Activated gamma-delta T cell treated with anti-CD3 and anti-CD28 coated beads, Interleukin-2, amount 50 U/mL, for 16 hours (primary cell): ENCODE data around the gene BTNL2.
A peak's percentile ranks its signal among the peaks of the same experiment; 100 is the strongest.

ENCODE experiments used
- DNase-seq: peaks from one replicate; pipeline ENCODE4 v3.0.0-alpha.2; 2020; ENCODE audit warnings: low read depth

Gene BTNL2

DNA sequence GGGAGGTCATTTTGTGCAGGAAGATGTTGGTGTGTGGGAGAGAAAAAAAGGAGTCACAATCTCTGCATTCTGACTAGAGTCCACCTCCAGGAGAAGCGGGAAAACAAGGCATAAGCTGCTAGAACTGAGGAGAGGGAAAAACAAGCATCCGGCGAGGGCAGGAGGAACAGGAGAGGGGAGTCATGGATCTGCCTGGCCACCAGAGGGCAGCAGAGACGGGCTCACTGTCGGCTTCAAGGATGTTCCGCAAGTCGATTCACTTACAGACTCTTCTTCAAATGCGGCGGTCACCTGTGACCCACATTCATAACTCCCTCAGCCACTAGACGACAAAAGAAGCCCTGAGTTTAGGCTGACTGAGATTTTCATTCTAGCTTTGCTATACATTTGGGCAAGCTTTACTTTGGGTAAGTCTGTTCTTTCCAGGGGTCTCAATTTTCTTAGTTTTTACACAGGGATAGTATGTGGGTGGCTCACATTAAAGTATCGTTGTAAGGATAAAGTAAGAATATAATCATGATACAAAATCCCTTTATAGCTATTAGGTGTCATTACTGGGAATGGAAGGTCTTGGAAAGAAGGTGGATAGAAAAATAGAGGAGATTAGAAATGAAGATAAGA, 6.6 kb upstream of the BTNL2 start:
- peak; percentile 79 for DNase-seq

DNA sequence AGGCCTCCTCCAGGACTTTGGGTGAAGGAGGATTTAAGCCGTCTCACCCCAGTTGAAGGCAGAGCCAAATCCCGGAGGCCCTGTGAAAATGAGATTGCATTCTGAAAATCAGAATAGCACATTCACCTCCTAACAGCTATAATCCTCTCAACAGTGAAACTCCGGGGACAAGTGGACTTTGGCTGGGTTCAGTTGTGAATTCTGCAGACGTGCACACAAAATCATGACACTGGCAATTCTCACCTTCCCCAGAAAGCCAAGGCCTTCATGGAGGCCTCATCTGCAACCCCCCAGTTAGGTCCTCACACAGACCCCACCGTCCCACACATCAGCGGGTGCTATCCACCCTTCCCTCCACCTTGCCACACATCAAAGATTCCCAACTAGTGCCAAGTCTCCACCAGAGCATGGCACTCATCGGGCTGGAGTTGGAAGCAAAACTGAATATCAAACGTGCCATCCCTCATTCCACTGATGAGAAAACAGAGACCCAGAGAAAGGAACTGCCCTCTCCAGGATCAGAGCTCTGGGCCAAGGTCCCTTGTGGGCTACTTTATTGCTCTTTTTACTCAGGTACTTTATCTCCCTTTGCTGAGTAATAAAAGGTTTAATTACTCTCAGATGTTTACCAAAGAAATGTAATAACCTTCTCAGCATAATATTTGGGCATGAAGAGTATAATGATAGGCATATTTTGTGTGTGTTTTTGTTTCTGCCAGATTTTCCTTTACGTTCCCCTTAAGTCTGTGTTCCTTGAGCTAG, 4.8 kb upstream of the BTNL2 start:
- no peak for DNase-seq

DNA sequence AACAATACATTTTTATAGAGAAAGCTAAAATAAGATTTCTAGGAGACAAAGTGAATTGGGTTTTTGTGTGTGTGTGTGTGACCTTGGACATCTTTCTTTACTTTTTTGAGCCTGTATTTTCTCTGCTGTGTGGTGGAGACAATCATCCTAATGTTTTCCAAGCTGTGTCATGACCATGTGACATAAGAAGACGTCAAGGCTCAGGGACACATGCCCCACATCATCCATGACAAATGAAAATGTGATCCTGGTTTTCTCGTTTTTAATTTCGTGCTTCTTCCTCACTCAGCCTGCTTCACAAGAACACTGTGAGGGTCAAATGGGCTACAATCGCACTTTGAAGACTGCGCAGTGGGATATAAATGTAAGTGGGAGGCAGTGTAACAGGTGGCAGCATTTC, 3.9 kb upstream of the BTNL2 start:
- no peak for DNase-seq

DNA sequence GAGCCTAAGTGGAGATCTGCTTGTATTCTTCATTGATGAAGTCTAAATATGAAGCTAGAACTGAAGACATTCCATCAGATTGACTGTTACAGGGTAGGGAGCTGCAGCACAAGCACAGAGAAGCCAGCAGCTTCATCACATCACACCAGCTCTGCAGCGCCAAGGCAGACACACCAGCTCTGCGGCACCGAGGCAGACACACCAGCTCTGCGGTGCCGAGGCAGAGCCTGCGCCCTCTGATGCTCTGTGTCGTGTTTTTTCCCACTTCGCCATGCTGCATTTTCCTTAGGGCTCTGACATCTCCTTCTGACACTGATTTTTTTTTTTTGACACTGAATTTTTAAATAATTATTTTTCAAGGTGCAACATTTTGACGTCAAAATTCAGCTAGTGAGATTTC, 784 bp downstream of the BTNL2 start:
- DNase-seq: no peak

DNA sequence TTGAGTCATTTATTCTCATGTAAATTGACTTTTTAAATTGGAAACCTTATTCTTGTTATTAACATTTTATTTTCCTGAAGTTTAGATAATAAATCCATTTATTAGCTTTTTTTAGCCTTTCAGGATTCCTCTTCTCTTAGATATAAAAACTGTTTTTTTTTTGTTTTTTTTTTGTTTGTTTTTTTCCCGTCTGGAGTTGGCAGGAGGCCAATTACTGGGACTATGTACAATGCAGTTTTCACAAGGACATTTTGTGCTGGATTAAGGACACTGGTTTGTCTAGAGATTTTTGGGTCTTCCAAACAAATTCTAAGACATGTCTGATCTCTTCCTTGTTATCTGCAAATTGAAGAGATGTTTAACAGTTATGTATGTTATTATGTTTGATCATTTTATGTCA, 1.3 kb downstream of the BTNL2 start:
- DNase-seq: no peak

DNA sequence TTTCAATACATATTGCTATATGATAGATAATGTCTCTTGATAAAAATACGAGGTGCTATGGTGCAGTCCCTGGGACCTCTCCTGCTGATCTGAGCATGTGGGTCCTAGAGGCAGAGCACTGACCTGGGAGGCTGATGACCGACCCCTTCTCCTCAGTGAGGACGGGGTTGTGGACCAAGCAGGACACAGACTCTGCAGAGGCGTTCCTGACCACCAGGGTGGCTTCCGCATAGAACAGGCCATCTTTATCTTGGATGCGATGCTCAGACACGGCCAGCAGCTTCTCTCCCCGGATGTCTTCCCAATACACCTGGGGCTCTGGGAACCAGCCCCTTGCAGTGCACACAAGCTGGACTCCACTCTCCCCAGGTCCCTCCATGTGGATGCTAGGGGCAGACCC, 4.2 kb downstream of the BTNL2 start:
- no peak for DNase-seq

DNA sequence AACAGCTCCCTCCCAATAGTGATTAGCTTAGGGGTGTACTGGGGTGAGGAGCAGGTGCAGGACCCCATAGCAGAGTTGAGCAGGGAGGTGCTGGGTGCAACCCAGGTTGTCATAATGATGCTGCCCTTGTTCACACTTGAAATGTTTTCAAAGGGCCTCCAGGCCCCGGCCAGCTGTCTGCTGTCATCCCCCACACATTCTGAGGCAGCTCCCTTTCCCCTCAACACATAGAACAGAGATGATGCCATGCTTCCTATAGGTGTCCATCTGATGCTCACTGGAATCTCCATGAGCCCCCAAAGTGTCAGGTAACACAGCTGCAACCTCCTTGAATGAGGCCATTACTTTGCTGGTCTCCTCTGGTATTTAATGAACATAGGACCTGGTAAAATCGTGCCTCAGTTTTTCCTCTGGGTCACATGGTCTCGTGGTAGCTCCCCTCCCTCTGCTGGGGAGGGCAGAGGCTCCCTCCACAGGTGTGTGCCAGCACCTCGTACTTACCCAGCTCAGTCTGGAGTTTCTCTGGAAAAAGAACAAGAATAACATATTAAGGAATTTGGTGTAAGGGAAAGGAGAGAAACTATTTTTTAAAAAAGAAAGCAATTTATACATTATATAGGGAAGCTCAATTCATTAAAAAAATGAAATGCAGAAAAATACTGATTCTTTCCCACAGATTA, 5.6 kb downstream of the BTNL2 start:
- DNase-seq: no peak

DNA sequence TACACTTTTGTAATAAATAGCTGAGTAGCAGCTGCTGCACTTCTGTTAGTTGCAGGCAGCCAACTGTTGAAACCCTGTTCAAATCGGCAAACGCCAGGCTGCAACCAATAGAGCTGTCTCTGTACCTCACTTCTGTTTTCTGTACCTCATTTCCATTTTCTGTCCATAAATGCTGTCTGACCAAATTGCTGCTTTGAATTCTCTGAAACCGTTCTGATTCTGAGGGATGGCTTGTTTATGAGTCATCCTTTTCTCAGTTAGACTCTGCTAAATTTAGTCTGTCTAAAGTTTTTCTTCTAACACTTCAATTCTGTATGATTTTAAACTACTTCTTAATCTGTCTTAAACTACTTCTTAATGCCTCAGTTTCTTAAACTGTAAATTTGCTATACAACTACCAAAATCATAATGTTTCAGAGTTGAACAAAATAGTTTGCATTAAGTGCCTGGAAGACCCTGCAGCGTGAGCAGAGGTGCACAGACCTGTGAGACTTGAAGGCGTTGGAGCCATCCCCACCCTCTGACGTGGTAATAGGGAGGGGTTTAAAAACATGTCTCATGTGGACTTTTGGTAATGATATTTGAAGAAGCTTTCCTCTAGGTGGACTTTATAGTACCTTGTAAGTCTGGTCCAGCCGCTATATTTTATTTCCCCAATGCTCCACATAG, 9.6 kb downstream of the BTNL2 start:
- DNase-seq: no peak

DNA sequence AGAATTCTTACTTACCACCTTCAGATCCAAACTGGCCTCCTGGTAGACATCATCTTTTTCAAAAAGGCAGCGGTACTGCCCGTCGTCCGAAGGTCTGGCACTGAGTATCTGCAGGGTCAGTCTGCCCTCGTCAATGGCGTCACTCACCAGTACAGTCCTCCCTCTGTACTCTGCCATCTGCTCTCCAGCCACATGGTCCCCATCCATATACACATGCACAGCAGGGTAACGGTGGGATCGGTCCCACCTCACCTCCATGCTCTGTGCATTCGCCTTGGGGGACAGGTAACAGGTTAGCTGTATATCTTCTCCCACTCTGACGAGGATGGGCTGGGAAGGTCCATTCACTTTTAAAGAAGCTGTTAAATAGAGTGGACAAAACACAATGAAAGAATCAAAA, 11.0 kb downstream of the BTNL2 start:
- no peak for DNase-seq

DNA sequence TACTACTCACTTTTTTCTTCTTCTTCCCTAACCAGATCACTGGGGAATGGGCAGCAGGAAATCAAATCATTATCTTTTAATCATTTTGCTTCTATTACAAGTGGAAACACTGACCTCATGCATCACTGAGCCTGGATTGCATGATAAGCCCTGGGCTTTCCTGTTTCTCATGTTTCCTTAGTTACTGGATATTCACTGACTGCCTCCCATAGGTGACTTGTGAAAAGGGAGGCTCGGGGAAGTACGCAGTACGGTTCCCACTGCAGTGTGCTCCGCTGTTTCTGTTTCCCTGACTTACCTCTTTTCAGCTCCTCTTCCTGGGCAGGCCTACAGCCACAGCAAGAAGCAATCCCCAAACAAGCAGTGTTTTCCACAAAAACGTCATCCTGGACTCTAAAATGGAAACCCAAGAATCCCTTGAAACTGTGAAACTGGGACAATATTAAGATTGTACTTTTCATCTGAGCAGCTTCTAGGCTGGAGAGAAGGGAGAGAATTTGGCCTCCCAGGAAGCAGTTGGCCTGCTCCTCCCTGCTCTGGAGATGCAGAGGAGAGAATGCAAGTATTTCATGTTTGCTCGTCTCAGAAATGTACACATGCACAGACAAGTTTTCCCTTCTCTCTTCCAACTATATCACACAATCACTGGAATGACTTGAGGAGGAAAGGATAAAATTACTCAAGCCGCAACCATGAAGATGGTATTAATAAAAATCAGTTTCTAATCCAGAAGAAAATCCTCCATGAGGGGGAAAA, 13.1 kb downstream of the BTNL2 start:
- no peak for DNase-seq

DNA sequence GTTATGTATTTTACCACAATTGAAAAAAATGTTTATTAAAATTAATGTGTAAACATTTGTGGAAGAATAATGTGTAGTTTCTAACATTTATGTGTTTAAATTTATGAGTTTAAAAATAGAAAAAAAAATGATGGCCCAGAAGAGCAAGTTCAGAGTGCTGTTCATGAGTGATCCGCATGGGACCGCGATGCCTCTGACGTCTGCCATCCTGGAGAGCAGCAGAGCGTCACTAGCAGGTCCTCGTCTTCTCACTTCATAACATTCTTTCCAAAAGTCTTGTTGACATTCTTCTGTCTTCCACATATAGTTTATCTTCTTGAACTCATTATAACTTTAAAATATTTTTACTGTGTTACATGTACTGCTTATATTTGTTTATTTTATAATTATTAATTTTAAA, 15.5 kb downstream of the BTNL2 start:
- DNase-seq: no peak

DNA sequence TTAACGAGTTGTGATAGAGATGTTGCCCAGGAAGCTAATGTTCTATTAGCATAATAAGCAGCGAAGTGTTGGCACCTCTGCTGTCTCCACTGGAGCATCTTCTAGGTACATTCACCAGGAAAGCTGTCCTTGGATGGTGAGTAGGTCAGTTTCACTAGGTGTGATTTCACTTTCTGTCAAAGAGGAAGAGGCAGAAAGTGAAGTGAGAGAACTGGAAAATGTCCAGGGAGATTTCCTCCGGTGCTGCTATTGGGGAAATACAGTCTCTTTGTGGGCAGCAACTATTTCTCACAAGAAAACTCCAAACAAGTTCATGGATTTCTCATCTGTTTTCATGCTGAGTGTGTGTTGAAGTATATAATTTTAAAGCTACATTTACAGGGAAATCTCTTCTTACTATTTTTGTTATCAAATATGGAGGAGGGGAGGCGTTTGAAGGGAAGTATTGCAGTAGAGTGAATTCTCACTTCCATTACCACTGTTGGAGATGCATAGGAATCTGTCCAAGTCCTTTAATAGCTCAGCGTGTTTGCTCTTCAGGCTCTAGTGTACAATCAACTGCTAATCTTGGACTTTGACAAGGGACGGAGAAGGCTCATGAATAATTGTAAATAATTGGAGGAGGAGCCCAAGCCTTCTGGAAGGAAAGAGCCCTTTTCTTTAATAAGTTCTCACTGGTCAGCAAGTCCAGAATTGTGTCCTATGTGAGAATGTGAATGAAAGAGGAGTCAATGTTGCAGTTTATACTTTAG, 19.2 kb downstream of the BTNL2 start:
- no peak for DNase-seq

DNA sequence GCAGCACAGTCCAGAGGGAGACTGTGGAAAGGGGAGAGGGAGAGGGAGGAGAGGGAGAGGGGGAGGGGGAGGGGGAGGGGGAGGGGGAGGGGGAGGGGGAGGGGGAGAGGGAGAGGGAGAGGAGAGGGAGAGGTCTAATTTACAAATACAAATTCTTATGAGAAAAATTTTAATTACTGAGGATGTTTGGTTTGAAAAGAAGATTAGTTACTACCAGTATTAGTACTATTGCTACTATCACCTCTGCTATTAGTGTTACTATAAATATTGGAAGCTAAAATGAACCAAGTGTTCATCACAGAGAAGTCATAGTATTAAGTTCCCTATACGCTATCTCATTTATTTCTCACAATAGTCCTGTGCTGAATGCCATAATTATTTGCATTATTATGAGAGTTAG, 20.9 kb downstream of the BTNL2 start:
- no peak for DNase-seq

DNA sequence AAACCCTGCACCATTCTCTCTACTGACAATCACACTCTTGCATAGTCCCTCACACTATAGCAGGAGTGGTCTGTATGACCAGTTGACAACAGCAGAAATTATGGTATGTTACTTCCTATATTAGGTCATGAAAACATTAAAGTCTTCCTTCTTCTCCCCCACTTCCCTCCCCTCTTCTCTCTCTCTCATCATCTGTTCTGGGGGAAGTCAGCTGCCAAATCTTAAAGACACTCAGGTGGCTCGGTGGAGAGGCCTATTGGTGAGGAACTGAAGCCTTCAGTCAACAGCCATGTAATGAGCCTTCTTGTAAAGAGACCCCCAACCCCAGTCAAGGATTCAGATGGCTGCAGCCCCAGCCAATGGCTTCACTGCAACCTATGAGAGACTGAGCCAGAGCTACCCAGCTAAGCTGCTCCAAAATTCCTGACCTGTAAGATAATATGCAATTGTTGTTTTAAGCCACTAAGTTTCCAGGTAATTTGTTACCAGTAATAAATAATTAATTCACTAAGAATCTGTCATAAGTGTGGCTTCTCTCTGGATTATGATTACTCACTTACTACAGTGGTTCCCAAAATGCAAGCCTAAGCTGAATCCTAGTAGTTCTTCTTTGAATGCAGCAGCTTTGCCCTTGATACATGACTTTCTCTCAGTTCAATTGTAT, 24.1 kb downstream of the BTNL2 start:
- DNase-seq: no peak

DNA sequence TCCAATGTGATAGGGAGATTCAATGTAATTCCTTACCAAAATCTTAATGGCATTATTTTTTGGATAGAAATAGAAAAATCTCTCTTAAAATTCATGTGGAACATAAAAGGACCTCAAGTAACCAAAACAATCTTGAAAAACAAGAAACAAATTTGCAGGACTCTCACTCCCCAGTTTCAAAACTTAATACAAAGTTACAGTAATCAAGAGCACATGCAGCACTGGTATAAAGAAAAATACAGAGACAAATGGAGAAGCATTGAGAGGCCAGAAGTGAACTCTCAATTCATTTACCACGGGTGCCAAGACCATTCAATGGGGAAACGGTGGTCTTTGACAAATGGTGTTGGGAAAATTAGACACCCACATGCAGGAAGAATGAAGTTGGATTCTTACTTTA, 27.4 kb downstream of the BTNL2 start:
- DNase-seq: no peak

DNA sequence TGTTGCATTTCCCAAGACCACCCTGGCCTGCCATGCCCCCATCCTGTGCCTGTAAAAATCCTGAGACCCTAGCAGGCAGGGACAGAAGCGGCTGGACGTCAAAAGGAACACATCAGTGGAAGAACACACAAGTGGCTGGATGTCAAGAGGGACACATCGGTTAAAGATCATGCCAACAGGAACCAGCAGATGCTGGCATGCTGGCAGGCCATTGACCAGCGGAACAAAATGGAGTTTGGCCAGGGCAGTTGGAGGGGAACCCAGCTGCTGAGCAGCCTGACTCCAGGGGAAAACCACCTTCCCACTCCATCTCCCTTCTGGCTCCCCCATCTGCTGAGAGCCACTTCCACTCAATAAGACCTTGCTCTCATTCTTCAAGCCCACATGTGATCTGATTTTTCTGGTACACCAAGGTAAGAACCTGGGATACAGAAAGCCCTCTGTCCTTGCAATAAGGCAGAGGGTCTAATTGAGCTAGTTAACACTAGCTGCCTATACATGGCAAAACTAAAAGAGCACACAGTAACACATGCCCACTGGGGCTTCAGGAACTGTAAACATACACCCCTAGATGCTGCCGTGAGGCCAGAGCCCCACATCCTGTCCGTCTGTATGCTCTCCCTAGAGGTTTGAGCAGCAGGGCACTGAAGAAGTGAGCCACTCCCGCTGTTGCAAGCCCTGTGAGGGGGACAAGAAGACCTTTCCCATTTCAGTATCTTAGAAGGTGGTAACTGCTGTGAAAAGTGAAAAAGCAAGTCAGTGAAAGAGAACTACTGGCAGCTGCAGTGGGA, 31.0 kb downstream of the BTNL2 start:
- no peak for DNase-seq

DNA sequence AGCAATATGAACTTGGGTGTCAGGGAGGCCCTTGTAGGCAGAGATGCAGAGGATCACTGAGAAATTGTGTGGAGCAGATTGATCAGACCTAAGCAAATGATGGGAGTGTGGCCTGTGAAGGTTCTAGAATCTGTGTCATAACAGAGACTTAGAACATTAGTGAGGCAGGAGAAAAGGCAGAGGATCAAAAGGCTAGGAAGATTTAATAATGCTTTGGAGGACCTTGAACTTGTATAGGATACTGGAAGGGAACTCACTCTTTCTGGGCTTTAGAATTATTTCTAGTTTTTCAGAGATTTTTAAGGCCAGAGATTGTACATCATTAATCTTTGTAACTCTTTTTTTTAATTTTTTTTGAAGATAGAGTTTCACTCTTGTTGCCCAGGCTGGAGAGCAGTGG, 35.2 kb downstream of the BTNL2 start, which contains the start of gene TSBP1:
TSS of gene TSBP1 (minus strand) at position 101 of the 400 bp plus-strand sequence. CDS start 197 bp downstream, outside the sequence.
- DNase-seq: no peak

DNA sequence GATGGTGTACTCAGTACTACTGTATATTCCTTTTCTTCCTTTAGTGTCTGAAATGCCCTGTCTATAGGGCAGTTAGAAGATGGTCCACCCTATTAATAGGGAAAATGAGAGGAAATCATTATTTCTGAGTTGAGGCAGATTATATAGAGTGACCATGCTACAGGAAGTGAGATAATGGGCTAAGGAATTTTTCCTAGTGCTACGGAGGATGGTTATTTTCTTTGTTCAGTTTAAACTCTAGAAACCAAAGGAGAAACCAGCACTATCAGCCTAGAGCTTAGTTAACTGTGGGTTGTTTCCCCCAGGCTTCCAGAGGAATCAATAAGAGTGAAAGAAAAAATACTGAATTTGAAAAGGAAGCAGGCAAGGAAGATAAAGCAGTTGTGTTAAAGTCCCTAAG, 35.8 kb downstream of the BTNL2 start:
- no peak for DNase-seq

DNA sequence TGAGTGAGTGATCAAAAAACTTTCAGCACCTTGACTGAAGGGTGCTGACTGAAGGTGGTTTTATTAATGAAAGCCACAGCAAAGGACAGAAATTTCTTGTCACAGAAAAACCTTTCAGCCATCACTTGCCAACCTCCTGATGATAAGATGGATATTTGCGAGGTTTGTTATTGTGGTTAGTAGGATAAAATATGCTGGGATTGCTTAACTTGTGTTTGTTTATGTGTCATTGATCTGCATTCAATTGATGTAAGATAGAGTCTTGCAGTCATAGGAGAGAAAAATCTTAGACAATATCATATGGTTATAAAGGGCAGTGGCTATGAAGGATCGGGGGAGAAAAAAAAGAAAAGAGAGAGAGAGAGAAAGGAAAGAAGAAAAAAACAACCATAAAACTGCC, 36.5 kb downstream of the BTNL2 start:
- DNase-seq: no peak

DNA sequence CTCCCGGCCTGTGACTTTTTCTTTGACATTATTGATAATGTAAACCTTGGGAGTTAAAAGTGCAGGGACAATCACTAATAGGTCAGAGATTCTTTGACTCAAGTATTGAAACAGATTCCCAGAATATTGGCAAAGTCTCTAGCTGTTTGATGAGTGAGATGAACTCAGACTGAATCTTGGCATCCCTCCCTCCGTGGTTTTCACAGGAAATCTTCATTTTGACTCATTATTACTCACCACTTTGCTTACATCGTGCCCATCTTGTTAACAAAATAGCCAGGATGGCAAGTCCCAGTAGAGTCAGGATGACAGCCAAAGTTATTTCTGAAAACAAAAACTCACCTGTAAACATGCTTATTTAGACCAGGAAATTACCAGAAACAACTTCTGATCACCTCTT, 37.3 kb downstream of the BTNL2 start:
- no peak for DNase-seq
